Endometrial microvascular endothelial cells (primary cell): Measurements from ENCODE around the gene RIPOR2. TPM values are rescaled to one million over a fixed set of nuclear protein-coding genes. Genes with fewer than 3 reads are reported as not detected.

Source experiments
- in situ Hi-C: cut with HindIII; loops from 2 replicates; pipeline ENCODE4 v1.10.0; 2017; ENCODE audit warnings: low sequenced_read_pairs, low pct_unique_long_range_greater_than_20kb; ENCODE audit errors: inconsistent ontology term
- total RNA-seq: library from RNA; depleted of rRNA; stranded (reverse); fragments of >200 nt; gene quantifications from one replicate; pipeline ENCODE4 v1.2.3, GENCODE V29; 2015; ENCODE audit errors: inconsistent ontology term

Gene RIPOR2
- total RNA-seq: not detected

- in situ Hi-C loops: no loop called here
Measured at GRCh38 chr6:24935366-24936152, at the start of gene RIPOR2. TSS of gene RIPOR2 (minus strand) at chr6:24935960. CDS start at chr6:24935898, 62 bp downstream.

- in situ Hi-C loops: no loop called here
Measured at GRCh38 chr6:24985323-24985722, 49.6 kb upstream of the RIPOR2 start.

- in situ Hi-C loops: no loop called here
Measured at GRCh38 chr6:24982231-24982630, 46.5 kb upstream of the RIPOR2 start.

- in situ Hi-C loops: no loop called here
Measured at GRCh38 chr6:24981386-24981760, 45.6 kb upstream of the RIPOR2 start.

- in situ Hi-C loops: no loop called here
Measured at GRCh38 chr6:24980507-24981385, 45.0 kb upstream of the RIPOR2 start.

- in situ Hi-C loops: no loop called here
Measured at GRCh38 chr6:24979176-24979575, 43.4 kb upstream of the RIPOR2 start.

GRCh38 chr6:24974182-24975171, 38.7 kb upstream of the RIPOR2 start:
- in situ Hi-C loops: loop anchor here (25.0 kb wide), 1 partner anchor 112 kb away; no protein-coding TSS in a partner anchor

GRCh38 chr6:24972311-24972958, 36.7 kb upstream of the RIPOR2 start:
- in situ Hi-C loops: loop anchor here (25.0 kb wide), 1 partner anchor 110 kb away; no protein-coding TSS in a partner anchor

GRCh38 chr6:24971067-24971466, 35.3 kb upstream of the RIPOR2 start:
- in situ Hi-C loops: loop anchor here (25.0 kb wide), 1 partner anchor 109 kb away; no protein-coding TSS in a partner anchor

GRCh38 chr6:24969343-24969860, 33.6 kb upstream of the RIPOR2 start:
- in situ Hi-C loops: loop anchor here (25.0 kb wide), 1 partner anchor 107 kb away; no protein-coding TSS in a partner anchor

GRCh38 chr6:24968783-24969182, 33.0 kb upstream of the RIPOR2 start:
- in situ Hi-C loops: loop anchor here (25.0 kb wide), 1 partner anchor 106 kb away; no protein-coding TSS in a partner anchor

GRCh38 chr6:24967211-24967610, 31.5 kb upstream of the RIPOR2 start:
- in situ Hi-C loops: loop anchor here (25.0 kb wide), 1 partner anchor 105 kb away; no protein-coding TSS in a partner anchor

GRCh38 chr6:24966381-24966780, 30.6 kb upstream of the RIPOR2 start:
- in situ Hi-C loops: loop anchor here (25.0 kb wide), 1 partner anchor 104 kb away; no protein-coding TSS in a partner anchor

GRCh38 chr6:24963887-24964570, 28.3 kb upstream of the RIPOR2 start:
- in situ Hi-C loops: loop anchor here (25.0 kb wide), 1 partner anchor 102 kb away; no protein-coding TSS in a partner anchor

- in situ Hi-C loops: loop anchor here (25.0 kb wide), 1 partner anchor 101 kb away; no protein-coding TSS in a partner anchor
Measured at GRCh38 chr6:24963339-24963738, 27.6 kb upstream of the RIPOR2 start.

GRCh38 chr6:24961852-24962251, 26.1 kb upstream of the RIPOR2 start:
- in situ Hi-C loops: loop anchor here (25.0 kb wide), 1 partner anchor 100 kb away; no protein-coding TSS in a partner anchor

GRCh38 chr6:24960991-24961475, 25.3 kb upstream of the RIPOR2 start:
- in situ Hi-C loops: loop anchor here (25.0 kb wide), 1 partner anchor 99 kb away; no protein-coding TSS in a partner anchor
